ENCODE data around the gene SLC10A2.

The SLC10A2 gene

GRCh38 chr13:103018556-103018955, 47.7 kb downstream of the SLC10A2 start:
- TF ChIP-seq CTCF (IDR thresholded peaks at IDR 0.05; ENCODE audit: low read depth, low read length, poor library complexity, severe bottlenecking) (no peak), EZH2phosphoT487 (IDR thresholded peaks at IDR 0.05; ENCODE audit: borderline replicate concordance, low read length) (no peak)
- Histone ChIP-seq H3K4me1 (ENCODE audit: control insufficient read depth, low read length) (peaks cover 39% of the 10 kb centered on the region), H4K20me1 (ENCODE audit: control insufficient read depth, insufficient read depth, low read depth, low read length) (no peaks in the 10 kb centered on the region), H3K27ac (ENCODE audit: low read depth, low read length) (peak overlapping the region; percentile 3; the same call in 1 of the 2 replicates), H3K27me3 (ENCODE audit: control insufficient read depth, low read length) (no peaks in the 10 kb centered on the region), H3K9me2 (replicated peaks; ENCODE audit: control insufficient read depth, low read length) (no peaks in the 10 kb centered on the region), H3K36me3 (ENCODE audit: control insufficient read depth, low read length) (peaks cover 19% of the 10 kb centered on the region), H3K4me3 (ENCODE audit: low read length) (peak overlapping the region; percentile 0; the same call in 1 of the 2 replicates), H3F3A (ENCODE audit: control insufficient read depth, insufficient read depth) (no peaks in the 10 kb centered on the region), H3K79me2 (ENCODE audit: control insufficient read depth, low read length) (no peaks in the 10 kb centered on the region), H3K9me3 (ENCODE audit: control insufficient read depth, insufficient read depth, low read length) (peaks cover 52% of the 10 kb centered on the region; the same call in 1 of the 2 replicates), H3K4me2 (ENCODE audit: low read length) (no peak overlapping the region)

- no peaks in the 10 kb centered on the region for H3K9me2 ChIP-seq (replicated peaks; ENCODE audit: control insufficient read depth, low read length)
- TF ChIP-seq EZH2phosphoT487 (IDR thresholded peaks at IDR 0.05; ENCODE audit: borderline replicate concordance, low read length) (no peak), CTCF (IDR thresholded peaks at IDR 0.05; ENCODE audit: low read depth, low read length, poor library complexity, severe bottlenecking) (no peak)
- no peaks in the 10 kb centered on the region for H3K79me2 ChIP-seq (ENCODE audit: control insufficient read depth, low read length)
- H3K4me3 ChIP-seq (ENCODE audit: low read length), result no peak overlapping the region
- H3F3A ChIP-seq (ENCODE audit: control insufficient read depth, insufficient read depth), result peaks cover 10% of the 10 kb centered on the region
- H3K27me3 ChIP-seq (ENCODE audit: control insufficient read depth, low read length), result no peaks in the 10 kb centered on the region
- H3K36me3 ChIP-seq (ENCODE audit: control insufficient read depth, low read length), result peaks cover 44% of the 10 kb centered on the region
- H3K9me3 ChIP-seq (ENCODE audit: control insufficient read depth, insufficient read depth, low read length), result peaks cover 64% of the 10 kb centered on the region
- no peak overlapping the region for H3K4me2 ChIP-seq (ENCODE audit: low read length)
- H3K27ac ChIP-seq (ENCODE audit: low read depth, low read length), result no peak overlapping the region
- peaks cover 46% of the 10 kb centered on the region for H3K4me1 ChIP-seq (ENCODE audit: control insufficient read depth, low read length)
- no peaks in the 10 kb centered on the region for H4K20me1 ChIP-seq (ENCODE audit: control insufficient read depth, insufficient read depth, low read depth, low read length)
Observed at GRCh38 chr13:103012646-103013045, 53.6 kb downstream of the SLC10A2 start.

GRCh38 chr13:103009051-103009840, 57.0 kb downstream of the SLC10A2 start:
- Histone ChIP-seq H3K36me3 (ENCODE audit: control insufficient read depth, low read length) (peaks cover 69% of the 10 kb centered on the region), H3K9me3 (ENCODE audit: control insufficient read depth, insufficient read depth, low read length) (peaks cover 64% of the 10 kb centered on the region), H3K27ac (ENCODE audit: low read depth, low read length) (peak overlapping the region; percentile 99), H3K4me1 (ENCODE audit: control insufficient read depth, low read length) (peaks cover 61% of the 10 kb centered on the region), H3K79me2 (ENCODE audit: control insufficient read depth, low read length) (no peaks in the 10 kb centered on the region), H3K9me2 (replicated peaks; ENCODE audit: control insufficient read depth, low read length) (no peaks in the 10 kb centered on the region), H3K4me2 (ENCODE audit: low read length) (no peak overlapping the region), H3K4me3 (ENCODE audit: low read length) (no peak overlapping the region), H3F3A (ENCODE audit: control insufficient read depth, insufficient read depth) (peaks cover 31% of the 10 kb centered on the region), H4K20me1 (ENCODE audit: control insufficient read depth, insufficient read depth, low read depth, low read length) (no peaks in the 10 kb centered on the region), H3K27me3 (ENCODE audit: control insufficient read depth, low read length) (no peaks in the 10 kb centered on the region)
- no peak for TF ChIP-seq EZH2phosphoT487 (IDR thresholded peaks at IDR 0.05; ENCODE audit: borderline replicate concordance, low read length)
- TF ChIP-seq CTCF (IDR thresholded peaks at IDR 0.05; ENCODE audit: low read depth, low read length, poor library complexity, severe bottlenecking), result no peak

Data from DOHH2 (cell line).